Activated CD8-positive, alpha-beta memory T cell treated with anti-CD3 and anti-CD28 coated beads, Interleukin-2, amount 50 U/mL, for 1 hour (primary cell): ENCODE data around the gene GRIN1.

Experiments
- DNase-seq: peaks from one replicate; pipeline ENCODE4 v3.0.0-alpha.2; 2020; ENCODE audit errors: extremely low read depth

GRIN1 gene

DNA sequence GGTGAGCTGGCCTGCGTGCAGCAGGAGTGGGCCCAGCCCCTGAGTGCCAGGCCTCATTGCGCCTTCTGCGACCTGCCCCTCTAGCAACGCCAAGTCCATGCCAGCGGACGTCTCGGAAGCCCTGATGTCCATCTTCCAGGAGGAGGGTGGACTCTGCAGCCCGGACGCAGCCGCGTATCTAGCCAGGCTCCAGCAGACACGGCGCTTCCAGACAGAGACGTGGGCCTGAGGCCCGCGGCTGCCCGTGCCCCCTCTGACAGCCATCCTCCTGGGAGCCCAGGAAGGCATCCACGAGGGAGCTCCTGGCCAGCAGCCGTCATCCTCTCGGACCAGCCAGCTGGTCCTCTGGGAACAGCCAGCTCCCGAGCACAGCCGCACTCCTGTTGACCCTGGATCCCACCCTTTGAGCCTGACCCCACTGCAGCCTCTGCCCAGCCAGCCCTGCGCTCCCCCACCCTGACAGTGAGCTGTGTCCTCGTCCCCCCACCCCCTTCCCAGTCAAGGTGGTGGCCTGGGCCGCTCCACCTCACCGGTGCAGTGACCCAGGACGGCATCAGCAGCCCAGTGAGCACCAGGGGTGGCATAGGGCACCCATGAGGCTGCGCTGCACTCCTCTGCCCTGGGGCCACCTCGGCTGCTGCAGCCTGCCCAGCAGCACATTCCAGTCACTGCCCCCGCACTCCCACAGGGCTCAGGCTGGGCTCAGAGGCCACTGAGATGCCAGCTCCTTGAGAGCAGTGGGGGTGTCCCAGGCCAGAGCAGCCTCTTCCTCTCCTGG is 77.4 kb downstream of the GRIN1 start:
- DNase-seq = no peak

DNA sequence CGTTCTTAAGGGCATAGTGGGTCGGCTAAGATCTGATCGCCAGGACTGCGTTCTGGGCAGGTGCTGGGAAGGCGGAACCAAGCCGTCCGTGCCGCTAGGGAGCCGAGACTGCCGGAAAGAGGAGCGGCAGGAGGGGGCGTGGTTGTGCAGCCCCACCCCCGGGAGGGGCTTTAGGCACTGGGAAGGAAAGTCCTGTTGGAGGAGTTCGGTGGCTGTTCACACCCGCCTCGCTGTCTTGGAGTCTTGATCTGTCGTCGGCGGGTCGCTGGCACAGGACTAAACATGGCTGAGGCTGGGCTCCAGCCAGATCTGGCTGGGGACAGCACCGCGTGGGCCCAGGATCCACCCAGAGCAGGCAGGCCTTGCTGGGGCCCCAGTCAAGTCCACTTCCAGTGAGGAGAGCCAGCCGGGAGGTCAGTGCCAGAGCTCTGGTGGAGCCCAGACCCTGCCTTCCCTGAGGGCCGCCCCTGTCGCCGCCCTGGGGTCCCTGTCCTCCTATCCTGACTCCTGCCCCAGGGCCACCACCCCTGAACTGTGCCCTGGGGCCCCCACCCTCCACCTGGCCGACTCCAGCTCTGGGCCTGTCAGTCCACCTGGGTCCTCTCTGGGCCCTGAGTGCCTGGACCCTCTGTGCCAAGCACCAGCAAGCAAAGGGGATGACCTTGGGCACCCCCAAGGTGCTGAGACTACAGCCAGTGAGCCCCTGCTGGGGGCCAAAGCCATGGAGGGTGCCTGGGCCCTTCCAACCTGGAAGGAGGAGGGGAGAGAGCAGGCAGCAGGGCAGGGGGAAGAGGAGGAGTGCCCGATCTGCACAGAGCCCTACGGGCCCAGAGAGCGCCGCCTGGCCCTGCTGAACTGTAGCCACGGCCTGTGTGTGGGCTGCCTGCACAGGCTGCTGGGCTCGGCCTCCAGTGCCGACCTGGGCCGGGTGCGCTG is 78.6 kb downstream of the GRIN1 start:
- DNase-seq = no peak

DNA sequence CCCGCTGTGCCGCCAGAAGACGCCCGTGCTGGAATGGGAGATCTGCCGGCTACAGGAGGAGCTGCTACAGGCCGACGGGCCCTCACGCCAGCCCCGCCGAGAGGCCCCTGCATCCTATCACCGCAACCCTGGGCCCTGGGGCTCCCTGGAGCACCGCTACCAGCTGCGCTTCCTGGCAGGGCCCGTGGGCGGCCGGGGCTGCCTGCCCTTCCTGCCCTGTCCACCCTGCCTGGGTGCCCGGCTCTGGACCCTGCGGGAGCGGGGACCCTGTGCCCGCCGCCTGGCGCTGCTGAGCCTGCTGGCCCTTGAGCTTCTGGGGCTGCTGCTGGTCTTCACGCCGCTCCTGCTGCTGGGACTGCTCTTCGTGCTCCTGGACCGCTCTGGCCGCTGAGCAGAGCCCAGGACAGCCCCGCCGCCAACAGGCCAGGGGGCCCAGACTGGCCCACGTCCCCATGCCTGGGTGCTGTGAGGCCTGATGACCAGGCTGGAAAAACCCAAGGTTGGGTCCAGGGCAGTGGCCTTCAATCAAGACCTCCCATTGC is 79.3 kb downstream of the GRIN1 start:
- DNase-seq = no peak
